ENCODE measurements around the gene SPIN1. TPM values are rescaled to one million over a fixed set of nuclear protein-coding genes. Genes with fewer than 3 reads are reported as not detected.

SPIN1 gene
- total RNA-seq, 1 donor from 2014 or later: 57.4 TPM

GRCh38 chr9:88522360-88522759 lies 134.1 kb downstream of the SPIN1 start:
- TF ChIP-seq CTCF (conservative IDR thresholded peaks at IDR 0.05; ENCODE audit: low read depth, low read length): no peak
- no peak overlapping the region for H3K4me3 ChIP-seq (ENCODE audit: low read depth, low read length)
- no peak for DNase-seq (ENCODE audit: low read depth)

GRCh38 chr9:88523056-88523455 lies 134.8 kb downstream of the SPIN1 start:
- DNase-seq (ENCODE audit: low read depth): no peak
- no peak overlapping the region for H3K4me3 ChIP-seq (ENCODE audit: low read depth, low read length)
- no peak for TF ChIP-seq CTCF (conservative IDR thresholded peaks at IDR 0.05; ENCODE audit: low read depth, low read length)

- no peak for DNase-seq (ENCODE audit: low read depth)
- TF ChIP-seq CTCF (conservative IDR thresholded peaks at IDR 0.05; ENCODE audit: low read depth, low read length): no peak
Observed at GRCh38 chr9:88524911-88525310, 136.7 kb downstream of the SPIN1 start.

GRCh38 chr9:88527618-88528017 lies 139.4 kb downstream of the SPIN1 start:
- DNase-seq (ENCODE audit: low read depth): no peak
- H3K4me3 ChIP-seq (ENCODE audit: low read depth, low read length): no peak overlapping the region
- TF ChIP-seq CTCF (conservative IDR thresholded peaks at IDR 0.05; ENCODE audit: low read depth, low read length): no peak

More at GRCh38 chr9:88524911-88525310, 136.7 kb downstream of the SPIN1 start:
- no peak overlapping the region for H3K4me3 ChIP-seq (ENCODE audit: low read depth, low read length)

Other genes with a start within 250 kb of the SPIN1 start
- gene SPATA31C2, start 250.0 kb upstream of the SPIN1 start, total RNA-seq: not detected in 2 replicates
- 3.1 and 6.9 TPM in 2 replicates for gene NXNL2, start 146.7 kb downstream of the SPIN1 start, total RNA-seq

All from epithelial cell of proximal tubule (primary cell).